Lung (tissue), 12 donors: ENCODE results near the gene SPATA20. TPM values are rescaled to one million over a fixed set of nuclear protein-coding genes. Genes with fewer than 3 reads are reported as not detected.

ENCODE experiments used
- ATAC-seq: fragments of 200-7000 bp; cut with Tn5 transposase; one replicate; pipeline ENCODE4 v1.9.1; 2020; ENCODE audit warnings: moderate number of reproducible peaks; ENCODE audit not compliant: insufficient read depth, low FRiP score
- DNase-seq, 3 donors: peaks; one replicate each; pipeline ENCODE4 v3.0.0-alpha.2; 2013 to 2017
- H3K27ac ChIP-seq, 2 donors: one replicate each; pipeline ENCODE4 v1.5.1; 2013; ENCODE audit warnings: mild to moderate bottlenecking in 2 of 2, moderate library complexity in 2 of 2, control low read depth in 1 of 2, inconsistent platforms in 1 of 2, low read depth in 1 of 2, low read length in 1 of 2
- H3K27me3 ChIP-seq, 3 donors: one replicate each; pipeline ENCODE4 v1.5.1; 2013; ENCODE audit warnings: low read length in 2 of 3; ENCODE audit not compliant: control insufficient read depth in 3 of 3, insufficient read depth in 3 of 3
- H3K36me3 ChIP-seq, 4 donors: one replicate each; pipeline ENCODE4 v1.5.1; 2013; ENCODE audit warnings: low read length in 4 of 4, mild to moderate bottlenecking in 1 of 4, moderate library complexity in 1 of 4; ENCODE audit not compliant: control insufficient read depth in 4 of 4, insufficient read depth in 4 of 4
- H3K4me1 ChIP-seq, 5 donors: one replicate each; pipeline ENCODE4 v1.5.1; 2013; ENCODE audit warnings: low read length in 5 of 5, mild to moderate bottlenecking in 2 of 5, moderate library complexity in 1 of 5; ENCODE audit not compliant: control insufficient read depth in 5 of 5, insufficient read depth in 5 of 5
- H3K4me3 ChIP-seq: one replicate; pipeline ENCODE4 v1.5.1; 2013; ENCODE audit warnings: mild to moderate bottlenecking, control low read depth, moderate library complexity
- H3K9ac ChIP-seq, 2 donors: one replicate each; pipeline ENCODE4 v1.5.1; 2013; ENCODE audit warnings: low read length in 2 of 2, control low read depth in 1 of 2; ENCODE audit not compliant: insufficient read depth in 1 of 2
- H3K9me3 ChIP-seq, 4 donors: one replicate each; pipeline ENCODE4 v1.5.1; 2013; ENCODE audit warnings: low read length in 3 of 4, mild to moderate bottlenecking in 1 of 4, moderate library complexity in 1 of 4; ENCODE audit not compliant: control insufficient read depth in 4 of 4, insufficient read depth in 3 of 4
- CTCF ChIP-seq: IDR thresholded peaks from 2 replicates; pipeline ENCODE4 v1.5.1; 2012; ENCODE audit warnings: mild to moderate bottlenecking; ENCODE audit errors: control extremely low read depth, extremely low read depth
- WGBS, 2 donors: extraction: QIAGEN DNeasy Blood & Tissue Kit; methylation state at CpG; one replicate each; pipeline ENCODE4 v1.1.7; 2013; 5-methylcytosine and 5-hydroxymethylcytosine counted together
- polyA plus RNA-seq, 2 donors: library from polyadenylated mRNA; stranded (reverse); fragments of 200-250 nt; gene quantifications; one replicate each; pipeline ENCODE4 v1.2.1, GENCODE V29; 2013
- total RNA-seq, 2 donors: library from RNA; depleted of rRNA in 1 of 2; stranded (reverse); fragments of >200 nt in 1 of 2; gene quantifications; one replicate each; pipeline ENCODE4 v1.2.1, GENCODE V29; 2014 to 2021
- donor health status: control.
- donor health status: control.
- donor health status: Bipolar disorder and iron deficiency.
- donor health status: healthy.
- donor health status: DM: yes; HTN: yes; CAD: no.

The SPATA20 gene
- total and polyA plus RNA-seq, 4 donors = 10.5 to 37.8 (median 29.0) TPM

- H3K27me3 ChIP-seq = no peaks in the 10 kb centered on the region
- H3K27ac ChIP-seq = no peak overlapping the region
- no peak overlapping the region for H3K9ac ChIP-seq
- H3K4me3 ChIP-seq = no peak overlapping the region
- WGBS, 2 donors = 85 to 89% methylated on average over 33 of the region's 33 CpGs
- ATAC-seq = no peak
- no peak for DNase-seq
- H3K9me3 ChIP-seq = no peaks in the 10 kb centered on the region
- H3K36me3 ChIP-seq = peaks cover 0 to 30% (median 14%) of the 10 kb centered on the region in 4 donors
- no peak for TF ChIP-seq CTCF
- H3K4me1 ChIP-seq = no peaks in the 10 kb centered on the region
Observed at GRCh38 chr17:50575581-50576210, 28.7 kb downstream of the SPATA20 start.

GRCh38 chr17:50576864-50577263, 29.9 kb downstream of the SPATA20 start:
- TF ChIP-seq CTCF = no peak
- DNase-seq (no peak), ATAC-seq (no peak)
- Histone ChIP-seq H3K4me3 (no peak overlapping the region), H3K9me3 (no peaks in the 10 kb centered on the region), H3K9ac (no peak overlapping the region), H3K4me1 (no peaks in the 10 kb centered on the region), H3K27ac (no peak overlapping the region), H3K36me3 (peaks cover 0 to 36% (median 13%) of the 10 kb centered on the region in 4 donors), H3K27me3 (no peaks in the 10 kb centered on the region)
- 65 to 69% methylated on average over 13 of the region's 13 CpGs for WGBS, 2 donors

GRCh38 chr17:50577451-50577954, 30.5 kb downstream of the SPATA20 start:
- no peak for DNase-seq
- no peaks in the 10 kb centered on the region for H3K9me3 ChIP-seq
- H3K4me3 ChIP-seq = no peak overlapping the region
- 91% methylated on average over 13 of the region's 13 CpGs for WGBS, 2 donors
- no peaks in the 10 kb centered on the region for H3K27me3 ChIP-seq
- no peak for ATAC-seq
- no peaks in the 10 kb centered on the region for H3K4me1 ChIP-seq
- no peak overlapping the region for H3K27ac ChIP-seq
- H3K36me3 ChIP-seq = peaks cover 0 to 41% (median 14%) of the 10 kb centered on the region in 4 donors
- TF ChIP-seq CTCF = no peak
- H3K9ac ChIP-seq = no peak overlapping the region
